IMR-90 (cell line): ENCODE data around the gene MXD4. TPM values are rescaled to one million over a fixed set of nuclear protein-coding genes. Genes with fewer than 3 reads are reported as not detected.

Experiments used
- ATAC-seq: fragments of 200-7000 bp; cut with Tn5 transposase; 2 replicates; pipeline ENCODE4 v1.9.1; 2020; ENCODE audit warnings: low read depth, mild to moderate bottlenecking, moderate library complexity
- BruUV-seq: library from RNA; stranded (reverse); fragments of 400-500 nt; replicated peaks from 2 replicates; lab custom pipeline; 2021; lab: Mats Ljungman, UMichigan
- CTCF ChIA-PET: fragments of 300-600 bp; formaldehyde crosslinking; extraction: SDS; loops from one replicate; lab custom pipeline; 2021; ENCODE audit warnings: antibody characterized with exemption; lab: Yijun Ruan, JAX
- POLR2A ChIA-PET: fragments of 300-600 bp; sonication (Branson Sonifier 250); formaldehyde crosslinking; loops from one replicate; lab custom pipeline; 2022; ENCODE audit warnings: antibody characterized with exemption; ENCODE audit not compliant: unreplicated experiment; lab: Charles Lee
- DNase-seq: peaks from one replicate; pipeline ENCODE4 v3.0.0; 2013
- H2AFZ ChIP-seq: replicated peaks from 2 replicates; pipeline ENCODE3; 2013; ENCODE audit warnings: low read length, mild to moderate bottlenecking; ENCODE audit not compliant: poor library complexity
- H2AK5ac ChIP-seq: 2 replicates; pipeline ENCODE4 v1.6.1; 2013; ENCODE audit warnings: low read depth, low read length, inconsistent platforms
- H2AK9ac ChIP-seq: replicated peaks from 2 replicates; pipeline ENCODE3; 2013; ENCODE audit warnings: mild to moderate bottlenecking, low read depth, low read length, moderate library complexity; ENCODE audit not compliant: poor library complexity
- H2BK120ac ChIP-seq: 2 replicates; pipeline ENCODE4 v1.6.1; 2013; ENCODE audit warnings: low read depth, low read length, inconsistent platforms
- H2BK15ac ChIP-seq: 3 replicates; pipeline ENCODE4 v1.6.1; 2013; ENCODE audit warnings: low read depth, low read length, inconsistent platforms
- H2BK20ac ChIP-seq: 2 replicates; pipeline ENCODE4 v1.6.1; 2013; ENCODE audit warnings: low read depth, mild to moderate bottlenecking, inconsistent platforms, low read length, moderate library complexity
- H2BK5ac ChIP-seq: 2 replicates; pipeline ENCODE4 v1.6.1; 2013; ENCODE audit warnings: mild to moderate bottlenecking, low read depth, low read length, inconsistent platforms; ENCODE audit not compliant: poor library complexity, severe bottlenecking
- H3K14ac ChIP-seq: replicated peaks from 2 replicates; pipeline ENCODE4 v1.6.1; 2013; ENCODE audit warnings: low read depth, low read length, inconsistent platforms
- H3K18ac ChIP-seq: 2 replicates; pipeline ENCODE4 v1.6.1; 2013; ENCODE audit warnings: low read depth, low read length, control low read depth
- H3K23ac ChIP-seq: 2 replicates; pipeline ENCODE4 v1.6.1; 2013; ENCODE audit warnings: low read depth, low read length, inconsistent platforms
- H3K27ac ChIP-seq: 2 replicates; pipeline ENCODE4 v1.5.1; 2013; ENCODE audit warnings: mild to moderate bottlenecking, control low read depth, low read length; ENCODE audit not compliant: insufficient read depth
- H3K27me3 ChIP-seq: 2 replicates; pipeline ENCODE4 v1.6.1; 2013; ENCODE audit warnings: low read length; ENCODE audit not compliant: control insufficient read depth, insufficient read depth
- H3K36me3 ChIP-seq: 2 replicates; pipeline ENCODE4 v1.6.1; 2013; ENCODE audit warnings: low read length, mixed read lengths; ENCODE audit not compliant: control insufficient read depth, insufficient read depth
- H3K4ac ChIP-seq: 2 replicates; pipeline ENCODE4 v1.6.1; 2013; ENCODE audit warnings: low read depth, low read length, inconsistent platforms
- H3K4me1 ChIP-seq: 2 replicates; pipeline ENCODE4 v1.6.1; 2013; ENCODE audit warnings: low read length, mixed read lengths; ENCODE audit not compliant: control insufficient read depth, insufficient read depth
- H3K4me2 ChIP-seq: 2 replicates; pipeline ENCODE4 v1.6.1; 2013; ENCODE audit warnings: low read depth, mild to moderate bottlenecking, control low read depth, low read length, moderate library complexity
- H3K4me3 ChIP-seq: 2 replicates; pipeline ENCODE4 v1.5.1; 2013; ENCODE audit warnings: low read depth, mild to moderate bottlenecking, control low read depth, low read length, moderate library complexity; ENCODE audit not compliant: insufficient read depth
- H3K56ac ChIP-seq: 2 replicates; pipeline ENCODE4 v1.6.1; 2013; ENCODE audit warnings: low read length, inconsistent platforms; ENCODE audit not compliant: insufficient read depth; ENCODE audit errors: extremely low read depth
- H3K79me1 ChIP-seq, 2 experiments: 2 replicates each; pipeline ENCODE4 v1.6.1; 2013; ENCODE audit warnings: low read length in 2 of 2, inconsistent platforms in 1 of 2, low read depth in 1 of 2
- H3K9ac ChIP-seq: 2 replicates; pipeline ENCODE4 v1.6.1; 2013; ENCODE audit warnings: low read depth, low read length, control low read depth
- H3K9me1 ChIP-seq: 2 replicates; pipeline ENCODE4 v1.6.1; 2013; ENCODE audit warnings: low read length, inconsistent platforms; ENCODE audit not compliant: insufficient read depth
- H3K9me3 ChIP-seq: 2 replicates; pipeline ENCODE4 v1.6.1; 2013; ENCODE audit warnings: low read length; ENCODE audit not compliant: control insufficient read depth, insufficient read depth
- H4K20me1 ChIP-seq: 2 replicates; pipeline ENCODE4 v1.6.1; 2013; ENCODE audit warnings: low read length, inconsistent platforms; ENCODE audit not compliant: insufficient read depth
- H4K5ac ChIP-seq: 2 replicates; pipeline ENCODE4 v1.6.1; 2013; ENCODE audit warnings: mild to moderate bottlenecking, low read depth, low read length, control low read depth
- H4K8ac ChIP-seq, 2 experiments: 2 replicates each; pipeline ENCODE4 v1.6.1; 2013; ENCODE audit warnings: low read depth in 2 of 2, low read length in 2 of 2, control low read depth in 1 of 2, inconsistent platforms in 1 of 2
- H4K91ac ChIP-seq: 2 replicates; pipeline ENCODE4 v1.6.1; 2013; ENCODE audit warnings: low read depth, low read length, inconsistent platforms; ENCODE audit not compliant: insufficient read depth
- NFE2L2 ChIP-seq: fragments of 150-350 bp; IDR thresholded peaks from 2 replicates; pipeline ENCODE4 v1.6.1; 2016; ENCODE audit warnings: low read depth, mild to moderate bottlenecking, low read length
- POLR2A ChIP-seq: IDR thresholded peaks from 2 replicates; pipeline ENCODE4 v1.6.1; 2012; ENCODE audit warnings: mild to moderate bottlenecking, low read depth, low read length
- RCOR1 ChIP-seq: IDR thresholded peaks from 2 replicates; pipeline ENCODE4 v1.6.1; 2012; ENCODE audit warnings: mild to moderate bottlenecking, low read length, improper control_type of control experiment; ENCODE audit not compliant: insufficient replicate concordance
- WGBS, 2 experiments: methylation state at CpG; one replicate each; pipeline versions ENCODE4 v1.1.5 to v1.1.7; 2013; ENCODE audit warnings: missing lambda C conversion rate in 2 of 2; ENCODE audit not compliant: insufficient read length in 1 of 2; ENCODE audit errors: extremely low coverage in 2 of 2; 5-methylcytosine and 5-hydroxymethylcytosine counted together
- dilution Hi-C: fragments of 300-500 bp; cut with HindIII; formaldehyde crosslinking; loops from one replicate; pipeline ENCODE4 v1.14.3; 2018; ENCODE audit warnings: low sequenced_read_pairs; ENCODE audit not compliant: unreplicated experiment
- in situ Hi-C: fragments of 300-500 bp; cut with MboI; formaldehyde crosslinking; loops from 3 replicates; pipeline ENCODE4 v1.14.3; 2019; ENCODE audit warnings: low sequenced_read_pairs, inconsistent platforms, mixed read lengths
- intact Hi-C: fragments of 100-400 bp; cut with micrococcal nuclease; formaldehyde crosslinking; loops from 2 replicates; pipeline ENCODE4 v1.10.0; 2022
- polyA plus RNA-seq, 3 experiments: library from polyadenylated mRNA; depleted of rRNA; stranded (reverse); fragments of >200 nt; gene quantifications; 2 replicates each; pipeline ENCODE4 v1.2.3, GENCODE V29; 2012; ENCODE audit warnings: low replicate concordance in 1 of 3
- total RNA-seq: library from RNA; depleted of rRNA; stranded (reverse); fragments of >200 nt; gene quantifications from 2 replicates; pipeline ENCODE4 v1.2.3, GENCODE V29; 2012

The MXD4 gene
- total and polyA plus RNA-seq, 2 of the 4 experiments (the other 2 are of a cell fraction) = 22.8 to 54.4 TPM

DNA sequence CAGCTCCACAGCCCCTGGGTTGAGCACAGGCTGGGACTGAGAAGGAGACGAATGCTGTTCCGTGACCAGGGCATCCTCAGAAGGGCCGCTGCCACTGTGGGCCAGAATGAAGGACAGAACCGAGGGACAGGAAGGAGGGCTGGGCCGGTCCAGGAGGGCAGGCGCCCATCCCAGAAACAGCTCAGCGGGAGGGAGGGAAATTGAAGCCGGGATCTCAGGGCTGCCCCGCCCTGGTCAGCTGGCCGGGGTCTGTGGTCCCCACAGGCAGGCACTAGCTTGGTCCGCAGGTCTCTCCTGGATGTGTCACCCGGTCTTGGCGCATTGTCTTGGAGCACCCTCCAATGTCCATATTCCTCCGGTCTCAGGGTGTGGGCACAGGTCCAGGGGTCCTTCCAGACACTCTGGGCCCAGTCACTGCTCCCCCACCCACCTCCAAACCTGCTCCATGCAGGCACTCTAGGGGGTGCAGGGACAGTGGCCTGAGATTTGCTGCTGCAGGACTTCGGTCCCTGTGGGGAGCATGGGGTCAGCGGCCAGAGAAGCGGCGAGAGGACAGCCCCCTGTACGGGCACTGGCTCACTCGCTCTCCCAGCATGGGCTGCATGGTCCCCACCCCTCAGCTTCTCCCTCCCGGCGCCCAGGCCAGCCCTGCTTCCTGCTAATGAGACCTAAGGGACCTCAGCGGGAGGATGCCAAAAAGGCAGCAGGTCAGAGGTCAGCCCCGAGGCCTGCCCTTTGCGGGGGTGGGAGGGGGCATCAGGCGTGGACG is 23.9 kb upstream of the MXD4 start (continued):
- TF ChIP-seq NFE2L2 (no peak), POLR2A (no peak)

DNA sequence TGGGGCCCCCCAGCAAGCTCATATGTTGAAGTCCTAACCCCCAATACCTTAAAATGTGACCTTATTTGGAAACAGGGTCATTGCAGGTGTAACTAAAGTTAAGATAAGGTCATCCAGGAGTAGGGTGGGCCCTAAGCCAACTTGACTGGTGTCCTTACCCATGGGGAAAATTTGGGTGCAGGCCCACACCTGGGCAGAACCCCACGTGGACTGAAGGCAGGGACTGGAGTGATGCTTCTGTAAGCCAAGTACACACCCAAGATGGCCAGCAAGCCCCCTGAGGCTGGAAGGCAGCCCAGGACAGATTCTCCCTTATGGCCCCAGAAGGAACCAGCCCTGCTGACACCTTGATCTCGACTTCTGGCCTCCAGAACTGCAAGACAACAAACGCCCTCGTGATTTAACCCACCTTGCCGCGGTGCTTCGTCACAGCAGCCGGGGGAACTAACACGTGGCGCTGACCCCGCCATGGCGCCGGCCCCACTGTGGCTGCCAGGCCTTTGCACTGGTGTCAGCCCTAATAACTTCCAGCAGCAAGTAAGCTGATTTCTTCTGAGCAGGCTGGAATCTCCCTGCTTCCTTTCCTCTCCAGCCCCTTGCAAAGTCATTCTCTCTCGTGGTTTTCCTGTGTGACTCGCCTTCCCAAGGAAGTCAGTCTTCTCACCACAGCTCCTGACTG is 23.2 kb upstream of the MXD4 start:
- H3K18ac ChIP-seq = no peak overlapping the region
- CTCF ChIA-PET = no interaction called here
- dilution Hi-C loops = no loop called here
- peak overlapping the region; percentile 75; the same call in 1 of the 2 replicates for H2BK120ac ChIP-seq
- H2BK15ac ChIP-seq = no peak overlapping the region
- H2AK5ac ChIP-seq = peak overlapping the region; percentile 36; the same call in 1 of the 2 replicates
- ATAC-seq (peak; percentile 84), DNase-seq (peak; percentile 79)
- H3K27me3 ChIP-seq = 0 out of 2 replicates have a peak, but pooled peaks cover 2% of the 10 kb centered on the region
- H3K4me1 ChIP-seq = peaks cover 2% of the 10 kb centered on the region; the same call in 1 of the 2 replicates
- H3K4ac ChIP-seq = peak overlapping the region; percentile 59
- H3K9me3 ChIP-seq = no peaks in the 10 kb centered on the region
- POLR2A ChIA-PET = interaction anchor here (0.6 kb wide), 1 partner anchor 514 kb away, joined by 3 read pairs; no protein-coding TSS in a partner anchor
- intact Hi-C loops = no loop called here
- no peak overlapping the region for H3K23ac ChIP-seq
- H2BK20ac ChIP-seq = no peak overlapping the region; the same call in 1 of the 2 replicates
- TF ChIP-seq NFE2L2 = peak; percentile 17; the same call in 1 of the 2 replicates
- TF ChIP-seq RCOR1 = no peak
- no peak overlapping the region for H3K27ac ChIP-seq
- no peak overlapping the region for H3K4me2 ChIP-seq
- peak overlapping the region; percentile 51 for H2BK5ac ChIP-seq
- in situ Hi-C loops = no loop called here
- no peak overlapping the region for H3K56ac ChIP-seq
- H3K9me1 ChIP-seq = 0 out of 2 replicates have a peak, but pooled peaks cover 3% of the 10 kb centered on the region
- H3K4me3 ChIP-seq = no peak overlapping the region
- no peak overlapping the region for H4K5ac ChIP-seq
- no peaks in the 10 kb centered on the region for H4K20me1 ChIP-seq
- H3K79me1 ChIP-seq = no peaks in the 10 kb centered on the region
- BruUV-seq = no TSS peak
- peak overlapping the region; percentile 83 for H2AFZ ChIP-seq
- no peaks in the 10 kb centered on the region for H3K36me3 ChIP-seq
- WGBS, 2 experiments = 71% methylated on average over 13 of the region's 15 CpGs; no CpG with 5 or more reads in 1 of the 2 experiments
- H4K91ac ChIP-seq = no peak overlapping the region
- peak overlapping the region; percentile 84 for H2AK9ac ChIP-seq
- H4K8ac ChIP-seq = 0 out of 4 replicates have a peak overlapping the region, but pooled peaks of 1 of the 2 experiments have one; percentile 35
- no peak overlapping the region for H3K9ac ChIP-seq
- H3K14ac ChIP-seq = 0 out of 2 replicates have a peak overlapping the region, but pooled peaks have one; percentile 37
